Fibroblast of peridontal ligament (primary cell): Measurements from ENCODE around the gene OCA2.
"Not testable (repeated sequence)": the region's sequence is repeated elsewhere in the genome, so short reads cannot be mapped to it uniquely, and the experiment has no call there.

Experiments used
- DNase-seq: peaks from one replicate; pipeline ENCODE4 v3.0.0-alpha.2; 2010; ENCODE audit errors: extremely low read depth

Gene OCA2

DNA sequence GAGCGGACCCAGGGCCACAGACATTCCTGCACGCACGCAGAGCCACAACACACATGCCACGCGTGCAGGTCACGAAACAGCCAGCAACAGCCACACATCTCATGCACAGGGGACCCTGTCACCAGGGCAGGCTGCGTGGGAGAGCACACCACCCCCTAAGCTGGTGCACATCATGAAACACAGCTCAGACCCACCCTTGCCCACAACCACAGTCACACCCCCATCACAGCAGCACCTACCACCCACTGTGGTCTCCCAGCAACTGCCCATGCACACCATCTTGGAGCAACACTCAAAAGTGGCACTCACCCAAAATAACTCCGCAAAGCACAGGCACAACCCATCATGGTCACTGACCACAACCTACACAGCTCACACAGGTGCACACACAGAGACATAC is 75.7 kb downstream of the OCA2 start:
- DNase-seq: no peak

DNA sequence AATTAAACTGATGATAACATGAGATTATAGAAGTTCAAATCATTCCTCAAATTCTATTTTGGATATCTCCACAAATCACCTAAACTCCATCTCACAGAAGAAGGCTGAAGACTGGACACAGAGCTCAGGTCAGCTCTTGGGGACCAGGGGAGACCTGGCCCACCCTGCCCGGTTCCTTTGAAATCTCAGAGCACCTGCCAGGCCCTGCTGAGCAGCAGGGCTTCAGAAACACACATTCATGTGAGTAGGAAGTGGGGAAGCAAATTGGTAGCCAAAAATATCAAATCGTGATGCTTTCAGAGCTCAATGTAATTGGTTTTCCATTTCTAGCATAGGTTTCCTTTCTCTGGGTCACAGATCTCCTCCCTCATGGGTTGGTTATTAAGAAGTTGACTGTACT is 76.2 kb downstream of the OCA2 start:
- DNase-seq: no peak

DNA sequence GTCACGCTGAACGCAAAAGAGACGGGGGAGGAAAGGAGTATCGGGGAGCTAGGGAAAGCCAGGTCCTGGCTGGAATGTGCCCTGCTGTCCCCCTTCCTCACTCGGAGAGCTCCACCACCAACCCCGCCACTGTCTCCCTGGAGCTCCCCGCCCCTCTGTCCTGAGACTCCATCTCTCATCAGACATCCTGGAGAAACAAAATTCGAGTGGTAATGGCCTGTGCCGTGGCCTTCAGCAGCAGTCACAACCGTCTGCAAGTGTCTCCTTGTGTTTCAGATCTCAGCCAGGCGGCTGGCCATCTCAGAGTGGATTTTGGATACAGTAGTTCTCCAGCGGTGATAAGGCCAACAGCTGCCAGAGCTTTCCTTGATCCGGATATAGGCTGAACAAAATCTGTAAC is 76.9 kb downstream of the OCA2 start:
- no peak for DNase-seq

DNA sequence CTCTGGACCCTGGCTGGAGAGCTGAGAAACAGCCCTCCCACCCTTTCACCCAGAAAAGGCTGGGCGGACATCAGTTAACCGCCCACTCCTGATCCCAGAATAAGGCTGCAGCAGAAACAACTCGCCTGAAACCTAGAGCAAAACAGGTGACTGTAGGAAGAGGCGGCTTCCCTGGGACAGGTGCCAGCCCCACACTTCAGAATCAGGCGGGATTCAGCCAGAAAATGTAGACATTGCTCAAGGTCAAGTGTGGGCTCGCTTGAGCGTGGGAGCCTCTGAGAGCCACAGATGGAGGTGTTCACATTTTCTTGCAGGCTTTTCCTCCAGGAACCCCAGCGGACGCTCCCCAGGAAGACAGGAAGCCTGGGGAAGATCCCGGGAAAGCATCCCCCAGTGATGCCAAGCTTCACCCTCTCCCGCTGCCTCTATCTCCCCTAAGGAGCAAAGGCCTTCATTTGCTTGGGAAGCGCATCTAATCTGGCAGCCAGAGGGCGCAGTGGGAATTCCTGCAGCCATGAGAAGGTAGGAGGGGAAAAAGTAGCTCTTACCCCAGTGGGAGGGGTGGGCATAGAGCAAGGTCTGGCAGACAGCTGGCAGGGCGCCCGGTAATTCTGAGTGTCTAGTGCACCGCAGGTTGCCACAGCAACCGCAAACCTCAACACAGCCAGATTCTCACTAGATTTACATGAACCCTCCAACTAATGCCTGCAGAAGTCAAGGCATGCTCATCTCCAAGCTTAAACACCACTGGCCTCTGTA is 77.7 kb downstream of the OCA2 start:
- peak; percentile 0 for DNase-seq

DNA sequence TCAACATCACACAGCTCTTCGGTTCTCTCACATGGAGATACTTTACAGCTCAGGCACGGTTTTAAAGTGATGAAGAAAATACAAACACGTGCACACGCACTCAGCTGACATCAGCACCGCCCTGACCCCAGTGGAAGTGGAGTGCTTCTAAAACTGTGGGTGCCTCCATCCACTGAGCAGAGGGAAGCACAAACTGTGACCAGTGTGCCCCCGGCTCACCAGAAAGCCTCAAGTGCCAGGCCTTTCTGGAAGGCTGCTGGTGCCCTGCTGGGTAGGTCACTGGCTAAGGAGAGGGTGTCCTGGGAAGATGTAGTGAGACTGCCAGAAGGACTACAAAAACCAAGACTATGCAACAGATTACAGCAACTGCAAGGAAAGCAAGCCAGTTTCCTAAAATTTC is 78.5 kb downstream of the OCA2 start:
- no peak for DNase-seq

DNA sequence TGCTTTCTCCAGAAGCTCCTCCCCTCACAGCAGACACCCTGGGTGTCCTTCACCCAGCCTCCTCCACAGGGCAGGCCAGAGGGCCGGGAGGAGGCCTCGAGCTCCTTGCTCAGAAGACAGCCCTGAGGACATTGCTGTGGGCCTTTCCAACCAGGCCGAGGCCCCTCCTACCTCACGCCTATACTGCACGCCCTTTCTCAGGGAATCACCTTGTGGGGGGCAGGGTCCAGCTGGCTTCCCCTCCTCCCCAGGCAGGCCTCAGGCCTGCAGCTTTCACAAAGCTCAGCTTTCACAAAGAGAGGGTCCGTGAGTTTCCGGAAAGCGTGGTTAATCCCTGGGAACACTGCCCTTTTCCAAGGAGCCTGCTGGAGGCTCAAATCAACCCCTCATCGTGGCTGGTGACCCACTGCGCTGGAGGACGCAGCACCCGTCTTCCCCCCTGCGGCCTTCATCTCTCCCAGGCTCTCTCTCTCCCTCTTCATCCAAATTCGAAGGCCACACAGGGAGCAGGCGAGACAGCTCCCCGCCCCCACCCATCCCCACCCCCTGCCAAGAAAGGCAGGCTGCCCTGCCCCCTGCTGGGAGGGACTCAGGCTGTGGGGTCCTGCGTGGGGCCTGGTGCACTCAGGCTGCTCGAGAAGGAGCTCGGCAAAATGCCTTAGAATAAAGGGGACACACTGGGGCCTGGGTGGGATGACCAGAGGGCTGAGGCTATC is 79.4 kb downstream of the OCA2 start:
- no peak for DNase-seq

DNA sequence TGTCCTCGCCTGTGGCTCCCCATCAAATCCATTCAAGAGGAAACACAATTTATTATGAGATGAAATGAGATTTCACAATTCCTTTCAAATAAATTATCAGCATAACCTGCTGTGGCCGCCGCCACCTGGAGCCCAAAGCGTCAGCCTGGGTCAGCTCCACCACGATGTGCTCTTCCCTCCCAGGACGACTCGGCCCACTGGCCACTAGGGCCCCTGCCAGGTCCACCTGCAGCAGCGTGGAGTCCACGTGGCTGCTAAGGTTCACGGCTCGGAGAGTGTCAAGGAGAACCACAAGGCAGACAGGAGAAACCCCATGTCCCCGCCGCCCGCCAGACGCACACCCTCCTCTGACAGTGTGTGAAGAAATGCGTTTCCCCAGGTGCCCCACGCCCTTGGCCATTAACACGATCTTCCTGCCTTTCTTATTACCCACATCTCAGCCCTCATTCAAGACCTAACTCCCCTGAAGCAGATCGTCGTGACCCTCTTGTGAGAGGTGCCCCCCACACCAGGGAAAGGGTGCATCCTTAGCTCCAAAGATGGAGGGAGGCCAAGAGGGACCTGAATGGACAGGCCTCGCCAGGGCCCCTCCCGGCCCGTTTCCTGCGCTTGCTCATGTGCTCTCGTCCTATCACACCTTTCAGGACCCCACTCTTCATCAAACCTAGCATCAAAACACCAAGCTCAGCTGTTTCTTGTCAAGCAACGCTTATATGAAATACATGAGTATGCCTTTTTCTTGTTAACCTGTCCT is 80.6 kb downstream of the OCA2 start:
- DNase-seq: no peak

DNA sequence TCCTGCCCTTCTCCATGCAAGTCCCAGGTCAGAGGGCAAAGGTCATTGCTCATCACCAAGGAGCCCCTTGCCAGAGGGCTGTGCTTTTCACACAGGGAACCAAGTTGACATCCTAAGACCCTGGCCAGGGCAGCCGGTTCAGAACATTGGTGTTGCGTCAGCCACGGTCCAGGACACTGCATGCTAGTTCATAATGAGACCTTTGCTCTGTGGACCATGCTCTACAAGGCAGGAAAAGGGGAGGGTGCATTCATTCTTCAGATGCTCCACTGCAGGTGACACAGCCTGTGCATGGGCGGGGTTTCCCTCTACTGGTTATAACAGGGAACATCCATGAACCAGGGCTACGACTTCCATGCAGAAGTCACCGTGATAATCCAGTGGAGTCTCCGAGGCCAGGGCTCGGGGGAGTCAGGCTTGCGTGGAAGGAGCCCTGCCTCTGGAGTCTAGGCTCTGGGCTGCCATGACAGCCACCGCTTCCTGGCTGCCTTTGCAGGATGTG is 81.6 kb downstream of the OCA2 start:
- no peak for DNase-seq

DNA sequence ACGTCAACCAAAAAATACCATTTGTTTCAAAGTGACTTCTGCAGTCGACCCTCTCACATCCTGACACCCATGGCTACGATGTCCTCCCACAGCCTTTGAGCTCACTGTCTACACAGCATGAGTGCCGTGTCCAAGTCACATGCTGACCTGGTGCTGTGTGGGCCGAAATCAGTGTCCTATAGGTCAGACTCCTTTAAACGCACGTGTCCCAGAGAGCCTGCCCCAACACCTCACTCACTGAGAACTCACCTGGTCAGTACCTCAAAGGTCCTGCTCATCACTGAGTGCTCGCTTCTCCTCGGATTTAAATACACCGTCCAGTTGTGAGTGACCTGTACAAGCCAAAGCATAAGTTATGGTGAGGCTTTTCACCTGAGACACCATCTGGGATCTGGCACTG is 83.3 kb downstream of the OCA2 start:
- no peak for DNase-seq

DNA sequence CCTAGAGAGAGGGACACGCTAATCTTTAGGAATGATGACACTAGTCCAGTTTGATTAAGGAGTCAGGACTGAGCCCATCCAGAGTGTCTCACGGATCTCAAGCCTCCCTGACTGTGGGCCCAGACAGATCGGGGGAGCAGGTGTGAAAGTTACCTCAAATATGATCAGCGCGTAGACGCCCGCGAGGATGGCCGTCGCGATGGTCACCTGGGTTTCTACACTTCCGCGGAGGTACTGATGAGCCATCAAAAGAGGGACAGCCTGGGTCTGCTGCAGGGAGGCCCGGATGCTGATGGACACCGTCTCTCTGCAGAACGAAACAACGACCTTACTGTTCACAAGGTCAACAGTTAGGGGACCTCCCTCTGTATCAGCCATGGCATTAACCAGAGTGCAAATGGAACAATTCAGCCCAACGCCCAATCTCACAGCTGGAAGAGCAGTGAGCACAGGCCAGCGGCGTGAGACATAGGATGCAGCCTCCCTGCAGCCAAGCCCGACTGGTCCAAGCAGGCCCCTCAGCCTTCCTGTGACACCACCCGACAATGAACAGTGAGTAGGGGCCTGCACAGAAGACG is 84.4 kb downstream of the OCA2 start:
- DNase-seq: no peak

DNA sequence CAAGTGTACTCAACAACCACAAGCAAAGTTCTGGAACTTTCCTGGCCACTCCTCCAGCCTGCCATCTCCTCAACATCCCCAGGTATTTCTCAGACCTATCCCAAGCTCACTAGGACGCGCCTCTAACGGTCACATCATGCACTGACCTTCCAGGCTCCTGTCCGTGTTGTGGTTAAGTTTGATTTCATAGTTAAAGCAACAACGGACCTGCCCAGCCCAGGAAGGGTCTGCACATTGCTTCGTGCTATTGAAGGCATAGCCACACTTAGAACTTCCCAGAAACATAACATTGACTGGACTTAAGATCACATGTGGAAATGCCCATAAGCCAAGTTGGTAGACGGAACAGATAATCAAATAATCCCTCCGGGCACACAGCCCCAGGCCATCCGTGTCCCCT is 85.1 kb downstream of the OCA2 start:
- no peak for DNase-seq

DNA sequence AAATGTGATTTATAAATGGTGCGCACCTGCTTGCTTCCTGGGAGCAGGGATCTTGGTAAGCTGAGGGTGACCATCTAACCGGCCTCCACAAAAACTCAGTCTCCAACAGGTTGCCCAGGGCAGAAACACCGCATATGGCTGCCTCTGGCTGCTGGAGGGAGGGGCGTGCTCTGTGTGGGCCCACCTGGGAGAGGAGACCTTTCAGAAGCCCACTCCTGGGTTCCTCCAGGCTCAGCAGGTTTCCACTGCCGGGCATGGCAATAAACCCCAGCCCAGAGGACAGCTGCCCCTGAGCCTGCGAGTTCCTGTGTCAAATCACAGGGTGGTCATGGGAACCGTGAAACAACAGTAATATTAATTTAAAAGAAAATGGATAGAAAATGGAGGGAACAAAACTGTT is 85.6 kb downstream of the OCA2 start:
- DNase-seq: no peak

DNA sequence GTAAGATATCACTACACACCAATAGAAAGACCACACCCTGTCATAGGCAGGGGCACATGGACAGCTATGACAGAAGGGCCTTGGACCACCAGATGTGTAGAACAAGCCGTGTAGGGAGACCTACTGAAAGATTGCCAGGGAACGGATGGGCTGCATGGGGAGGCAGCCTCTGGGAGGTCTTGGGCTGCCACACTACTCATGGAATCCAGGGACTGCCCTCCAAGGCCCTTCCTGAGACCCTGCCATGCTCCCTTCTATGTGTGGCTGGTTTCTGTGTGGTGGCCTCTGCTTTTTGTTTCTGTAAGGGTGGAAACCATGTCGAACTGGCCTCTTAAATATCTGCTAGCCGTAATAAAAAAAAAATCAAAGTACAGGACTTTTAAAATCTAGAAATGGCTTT is 86.9 kb downstream of the OCA2 start:
- DNase-seq: no peak

DNA sequence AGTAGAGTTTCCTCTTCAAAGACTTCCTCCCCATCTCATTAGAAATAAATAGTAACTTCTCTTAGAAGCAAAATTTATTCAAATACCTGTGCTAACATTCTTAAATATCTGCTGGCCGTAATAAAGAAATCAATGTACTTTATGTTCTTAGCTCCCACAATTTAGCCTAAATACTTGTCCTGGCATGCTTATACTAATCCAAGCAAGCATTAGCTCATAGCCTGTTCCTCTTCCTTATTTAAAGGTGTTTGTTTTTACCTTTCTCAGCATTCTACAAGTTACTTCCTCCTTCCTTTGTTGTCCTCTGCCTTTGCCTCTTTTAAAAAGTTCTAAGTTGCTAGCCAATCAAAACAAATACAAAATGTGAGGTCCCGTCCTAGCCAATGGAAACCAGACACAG is 90.9 kb downstream of the OCA2 start:
- DNase-seq: not testable (repeated sequence)

DNA sequence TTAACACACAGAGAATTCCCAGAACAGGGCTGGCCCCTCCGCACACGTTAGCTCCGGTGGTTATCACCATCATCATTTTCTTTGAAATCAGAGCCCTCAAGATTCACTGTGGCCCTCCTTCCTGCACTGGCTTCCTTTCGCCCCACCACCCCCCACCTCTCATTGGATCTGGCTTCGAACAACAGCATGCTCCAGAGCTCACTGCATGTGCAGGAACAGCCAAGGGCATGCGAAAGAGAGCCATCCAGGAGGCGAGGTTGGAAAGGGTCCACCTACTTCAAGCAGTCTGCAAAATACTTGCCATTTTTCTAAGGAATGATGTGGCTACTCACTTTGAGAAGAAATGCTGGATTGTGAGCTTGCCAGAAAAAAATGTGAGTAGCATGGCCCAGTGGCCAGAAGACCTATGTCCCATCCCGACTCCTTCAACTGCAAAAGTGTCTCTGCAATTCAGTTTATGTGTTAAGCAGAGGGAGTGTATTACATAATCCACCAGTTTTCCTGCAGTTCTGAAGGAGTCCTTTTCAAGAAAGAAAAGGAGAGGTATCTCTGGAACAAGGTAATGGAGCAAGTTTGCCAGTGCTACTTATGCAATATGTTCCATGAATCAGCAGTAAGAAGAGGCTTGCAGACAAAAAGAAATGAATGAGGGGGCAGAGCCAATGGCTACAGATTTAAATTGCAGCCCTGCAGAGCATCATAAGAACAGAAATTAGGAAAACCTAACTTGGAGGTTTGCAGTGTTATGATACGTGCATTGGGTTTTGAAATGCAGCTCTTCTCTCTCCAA is 92.8 kb downstream of the OCA2 start:
- no peak for DNase-seq

DNA sequence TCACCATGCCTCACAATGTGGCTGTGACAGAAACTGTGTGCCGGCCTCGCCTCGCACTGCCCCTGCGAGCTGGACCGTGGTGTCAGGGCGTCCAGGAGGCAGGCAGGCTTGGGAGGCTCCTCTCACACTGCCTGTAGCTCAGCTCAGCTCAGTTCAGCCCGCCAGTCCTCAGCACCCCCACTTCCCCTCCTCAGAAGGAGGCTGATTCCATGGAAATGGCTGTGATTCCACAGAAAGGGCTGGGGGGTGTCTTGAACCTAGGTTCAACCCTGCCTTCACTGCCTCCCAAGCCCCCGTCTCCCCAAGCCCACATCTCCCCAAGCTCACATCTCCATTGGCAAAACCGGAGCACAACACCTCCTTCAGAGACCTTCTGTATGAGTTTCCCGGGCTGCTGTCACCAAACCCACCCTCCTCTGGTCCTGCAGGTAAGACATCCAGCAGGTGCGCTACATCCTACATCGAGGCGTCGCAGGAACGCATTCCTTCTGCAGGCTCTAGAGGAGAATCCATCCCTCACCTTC is 94.0 kb downstream of the OCA2 start:
- no peak for DNase-seq

DNA sequence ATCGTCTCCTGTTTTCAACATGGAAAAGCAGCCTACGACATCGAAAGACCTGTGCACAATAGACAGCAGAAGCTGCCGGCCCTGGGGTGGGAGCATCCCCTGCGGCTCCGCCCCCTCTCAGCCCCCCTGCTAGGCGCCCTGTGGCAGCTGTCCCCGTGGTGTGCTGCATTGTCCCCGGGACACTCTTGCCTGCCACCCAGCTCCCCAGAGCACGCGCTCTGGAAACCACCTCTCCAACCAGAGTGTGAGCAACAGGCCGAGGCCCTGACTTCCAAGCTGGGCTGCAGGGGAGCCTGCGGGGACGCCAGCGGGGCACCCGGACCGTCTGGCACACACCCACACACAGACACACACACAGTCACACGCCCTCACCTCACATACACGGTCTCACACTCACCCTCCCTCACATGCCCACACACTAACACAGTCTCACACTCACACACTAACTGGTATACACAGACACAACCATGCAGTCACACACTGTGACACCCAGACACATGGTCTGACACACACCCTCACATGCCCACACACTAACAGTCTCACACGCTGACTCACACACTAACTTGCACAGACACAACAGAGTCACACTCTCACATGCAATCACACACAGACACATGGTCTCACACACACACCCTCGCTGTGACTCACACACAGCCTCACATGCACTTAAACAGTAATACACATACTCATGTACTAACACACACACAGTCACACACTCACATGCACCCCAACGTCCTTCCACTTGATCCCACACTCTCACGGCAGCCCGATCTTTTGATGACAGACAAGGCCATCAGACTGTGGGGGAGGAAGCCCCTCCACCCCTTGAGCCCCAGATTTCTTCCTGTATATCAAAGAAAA is 94.7 kb downstream of the OCA2 start:
- DNase-seq: no peak

DNA sequence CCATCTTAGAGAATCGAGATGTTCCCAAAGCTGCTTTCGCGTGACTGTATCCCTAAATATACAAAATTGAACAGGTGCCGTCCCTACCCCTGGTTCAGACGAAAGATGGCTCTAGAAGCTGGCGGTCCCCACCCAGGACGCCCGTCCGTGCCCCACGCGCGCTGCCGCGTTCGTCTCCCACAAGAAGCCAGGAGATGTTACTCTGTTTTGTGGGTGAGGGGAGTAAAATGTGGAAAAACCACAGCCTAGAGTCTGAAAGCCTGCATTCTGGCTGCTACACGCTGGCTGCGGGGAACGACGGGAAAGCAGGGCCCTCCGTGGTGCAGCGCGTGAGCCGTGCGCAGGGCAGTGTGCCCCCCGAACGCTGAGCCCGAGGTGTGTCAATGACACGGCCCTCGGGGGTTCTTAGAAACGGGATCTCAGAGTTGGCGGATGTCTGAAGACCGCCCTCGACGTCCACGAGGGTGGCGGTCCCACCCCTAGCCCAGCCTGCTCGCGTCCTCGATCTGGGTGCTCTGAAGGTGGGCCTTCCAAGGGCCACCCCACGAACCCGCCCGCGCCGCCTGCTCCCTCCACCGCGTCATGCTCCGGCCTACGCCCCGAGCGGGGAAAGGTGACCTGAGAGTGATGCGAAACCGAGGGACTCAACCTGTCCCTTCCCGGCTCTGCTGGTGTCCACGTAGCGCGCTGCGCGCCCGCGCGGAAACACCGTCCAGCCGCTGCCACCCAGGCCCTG is 95.6 kb downstream of the OCA2 start:
- no peak for DNase-seq

DNA sequence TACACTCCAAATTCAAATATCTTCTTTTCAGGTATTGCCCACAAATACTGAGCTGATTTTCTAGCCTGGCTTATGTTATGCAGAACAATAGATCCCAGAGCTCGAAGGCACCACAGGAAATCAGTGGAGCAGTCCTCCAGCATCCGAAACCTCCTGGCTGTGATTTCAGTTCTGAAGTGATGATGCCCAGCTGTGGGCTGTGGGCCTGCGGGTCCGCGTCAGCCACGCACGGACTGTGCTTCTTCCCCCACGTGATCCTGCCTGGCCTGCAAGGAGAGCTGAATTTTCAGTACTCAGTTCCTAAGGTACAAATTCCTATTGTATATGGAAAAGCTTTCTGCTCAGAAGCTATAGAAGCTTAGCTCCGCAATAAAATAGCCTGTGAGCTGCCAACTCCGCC is 96.2 kb downstream of the OCA2 start:
- no peak for DNase-seq
